HG02588 (cell line): ENCODE measurements around the gene ALG6.

Source experiments
- ATAC-seq: cut with Tn5 transposase; IDR thresholded peaks from one replicate; pipeline ENCODE4 v1.9.1; 2021; ENCODE audit warnings: mild to moderate bottlenecking, moderate library complexity; ENCODE audit not compliant: unreplicated experiment

The ALG6 gene

DNA sequence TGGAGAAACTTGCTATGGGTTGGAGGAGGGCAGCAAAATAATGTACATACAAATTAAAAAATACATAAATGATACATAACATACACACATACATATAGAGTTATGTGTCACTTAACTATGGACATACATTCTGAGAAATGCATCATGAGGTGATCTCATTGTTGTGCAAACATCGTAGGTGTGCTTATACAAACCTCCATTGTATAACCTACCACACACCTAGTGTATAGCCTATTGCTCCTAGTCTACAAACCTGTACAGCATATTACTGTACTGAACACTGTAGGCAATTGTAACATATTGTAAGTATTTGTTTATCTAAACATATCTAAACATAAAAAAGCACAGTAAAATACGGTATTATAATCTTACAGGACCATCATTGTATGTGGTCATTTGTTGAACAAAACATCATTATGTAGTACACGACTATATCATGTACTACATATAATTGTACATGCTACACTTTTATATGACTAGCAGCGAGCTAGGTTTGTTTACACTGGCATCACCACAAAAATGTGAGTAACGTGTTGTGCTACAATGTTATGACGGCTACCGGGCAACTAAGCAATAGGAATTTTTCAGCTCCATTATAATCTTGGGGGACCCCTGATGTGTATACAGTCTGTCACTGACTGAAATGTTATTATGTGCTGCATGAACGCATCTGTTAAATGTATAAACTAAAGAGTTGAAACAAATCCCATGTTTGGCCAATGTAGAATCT lies 120.1 kb downstream of the ALG6 start:
- no peak for ATAC-seq
